ENCODE results near the gene TRPM7.

GRCh38 chr15:50624616-50625168 is 61.9 kb downstream of the TRPM7 start:
- TF ChIP-seq CTCF (conservative IDR thresholded peaks at IDR 0.05 in 1 of 2, IDR thresholded peaks at IDR 0.05 in 1 of 2; ENCODE audit: extremely low read depth in 1 of 2, insufficient read depth in 1 of 2, low read depth in 1 of 2, low read length in 2 of 2) (no peak), EZH2 (IDR thresholded peaks at IDR 0.05; ENCODE audit: borderline replicate concordance, low read length) (no peak)

Measured in mammary epithelial cell (primary cell).